Loucy (cell line): Measurements from ENCODE around the gene SCN9A.
"Not testable (repeated sequence)": the region's sequence is repeated elsewhere in the genome, so short reads cannot be mapped to it uniquely, and the experiment has no call there.

ENCODE experiments used
- H2AFZ ChIP-seq: fragments of 200-600 bp; sonication (generic); 2 replicates; pipeline ENCODE4 v1.6.0; 2016; ENCODE audit warnings: antibody characterized with exemption, mild to moderate bottlenecking, low read length, moderate library complexity
- H3F3A ChIP-seq: fragments of 200-600 bp; 2 replicates; pipeline ENCODE4 v1.6.0; 2016; ENCODE audit warnings: antibody characterized with exemption, low read depth, mild to moderate bottlenecking
- H3K27me3 ChIP-seq: fragments of 200-600 bp; sonication (generic); 2 replicates; pipeline ENCODE4 v1.6.1; 2014; ENCODE audit warnings: low read length, mild to moderate bottlenecking; ENCODE audit not compliant: insufficient read depth, poor library complexity, severe bottlenecking
- H3K36me3 ChIP-seq: fragments of 200-600 bp; sonication (generic); 2 replicates; pipeline ENCODE4 v1.6.1; 2016; ENCODE audit warnings: low read length; ENCODE audit not compliant: insufficient read depth
- H3K4me1 ChIP-seq: fragments of 200-600 bp; sonication (generic); 2 replicates; pipeline ENCODE4 v1.5.1; 2014; ENCODE audit warnings: low read length, mild to moderate bottlenecking; ENCODE audit not compliant: insufficient read depth, poor library complexity, severe bottlenecking
- H3K4me2 ChIP-seq: fragments of 200-600 bp; sonication (generic); 2 replicates; pipeline ENCODE4 v1.6.0; 2014; ENCODE audit warnings: antibody characterized with exemption, low read length, low read depth, mild to moderate bottlenecking; ENCODE audit not compliant: poor library complexity, severe bottlenecking
- H3K4me3 ChIP-seq: fragments of 200-600 bp; sonication (generic); 2 replicates; pipeline ENCODE4 v1.5.1; 2014; ENCODE audit warnings: low read length, mild to moderate bottlenecking, mixed read lengths; ENCODE audit not compliant: poor library complexity, severe bottlenecking
- H3K79me2 ChIP-seq: fragments of 200-600 bp; sonication (generic); 2 replicates; pipeline ENCODE4 v1.6.1; 2014; ENCODE audit warnings: low read length; ENCODE audit not compliant: insufficient read depth
- H3K9ac ChIP-seq: fragments of 200-600 bp; sonication (generic); 2 replicates; pipeline ENCODE4 v1.6.0; 2014; ENCODE audit warnings: mild to moderate bottlenecking, low read depth, low read length, moderate library complexity; ENCODE audit not compliant: poor library complexity, severe bottlenecking
- H3K9me2 ChIP-seq: fragments of 200-600 bp; sonication (generic); replicated peaks from 2 replicates; pipeline ENCODE4 v1.6.1; 2016; ENCODE audit warnings: low read depth, low read length, mixed read lengths
- H3K9me3 ChIP-seq: fragments of 200-600 bp; sonication (generic); 2 replicates; pipeline ENCODE4 v1.6.1; 2014; ENCODE audit warnings: mild to moderate bottlenecking, antibody characterized with exemption, low read length, low read depth; ENCODE audit not compliant: insufficient read depth
- H4K20me1 ChIP-seq: fragments of 200-600 bp; sonication (generic); 2 replicates; pipeline ENCODE4 v1.6.0; 2014; ENCODE audit warnings: antibody characterized with exemption, low read length, mild to moderate bottlenecking; ENCODE audit not compliant: insufficient read depth, poor library complexity, severe bottlenecking
- EZH2phosphoT487 ChIP-seq: fragments of 200-600 bp; IDR thresholded peaks from 2 replicates; pipeline ENCODE4 v1.6.1; 2018; ENCODE audit warnings: antibody characterized with exemption, mild to moderate bottlenecking, moderate library complexity, borderline replicate concordance
- TF ChIP-seq, protein P1 (sequence below): fragments of 200-600 bp; sonication (generic); conservative IDR thresholded peaks from 2 replicates; pipeline ENCODE4 v1.5.1; 2014; ENCODE audit warnings: mild to moderate bottlenecking, antibody characterized with exemption, low read length

Gene SCN9A

DNA sequence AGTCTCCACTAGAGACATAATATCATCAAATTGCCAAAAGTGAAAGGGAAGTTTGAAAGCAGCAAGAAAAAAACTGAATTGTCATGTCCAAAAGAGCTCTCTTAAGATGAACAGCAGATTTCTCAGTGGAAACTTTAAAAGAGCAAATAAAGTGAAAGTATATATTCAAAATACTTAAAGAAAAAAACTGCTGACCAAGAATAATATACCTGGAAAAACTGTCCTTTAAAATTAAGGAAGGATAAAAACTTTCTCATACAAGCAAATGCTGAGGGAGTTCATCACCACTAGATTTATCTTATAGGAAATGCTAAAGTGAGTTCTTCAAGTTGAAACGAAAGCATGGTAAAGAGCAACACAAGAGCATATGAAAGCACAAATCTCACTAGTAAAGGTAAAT, 164.7 kb downstream of the SCN9A start:
- H3K4me1 ChIP-seq, result no peaks in the 10 kb centered on the region
- H3K27me3 ChIP-seq, result no peaks in the 10 kb centered on the region
- 0 out of 2 replicates have a peak, but pooled peaks cover 3% of the 10 kb centered on the region for H3K9me3 ChIP-seq
- H3K36me3 ChIP-seq, result no peaks in the 10 kb centered on the region
- H3F3A ChIP-seq, result no peaks in the 10 kb centered on the region
- no peak overlapping the region for H3K4me2 ChIP-seq
- H3K79me2 ChIP-seq, result no peaks in the 10 kb centered on the region
- H3K9ac ChIP-seq, result no peak overlapping the region
- H3K4me3 ChIP-seq, result no peak overlapping the region
- no peaks in the 10 kb centered on the region for H4K20me1 ChIP-seq
- TF ChIP-seq, protein P1, sequence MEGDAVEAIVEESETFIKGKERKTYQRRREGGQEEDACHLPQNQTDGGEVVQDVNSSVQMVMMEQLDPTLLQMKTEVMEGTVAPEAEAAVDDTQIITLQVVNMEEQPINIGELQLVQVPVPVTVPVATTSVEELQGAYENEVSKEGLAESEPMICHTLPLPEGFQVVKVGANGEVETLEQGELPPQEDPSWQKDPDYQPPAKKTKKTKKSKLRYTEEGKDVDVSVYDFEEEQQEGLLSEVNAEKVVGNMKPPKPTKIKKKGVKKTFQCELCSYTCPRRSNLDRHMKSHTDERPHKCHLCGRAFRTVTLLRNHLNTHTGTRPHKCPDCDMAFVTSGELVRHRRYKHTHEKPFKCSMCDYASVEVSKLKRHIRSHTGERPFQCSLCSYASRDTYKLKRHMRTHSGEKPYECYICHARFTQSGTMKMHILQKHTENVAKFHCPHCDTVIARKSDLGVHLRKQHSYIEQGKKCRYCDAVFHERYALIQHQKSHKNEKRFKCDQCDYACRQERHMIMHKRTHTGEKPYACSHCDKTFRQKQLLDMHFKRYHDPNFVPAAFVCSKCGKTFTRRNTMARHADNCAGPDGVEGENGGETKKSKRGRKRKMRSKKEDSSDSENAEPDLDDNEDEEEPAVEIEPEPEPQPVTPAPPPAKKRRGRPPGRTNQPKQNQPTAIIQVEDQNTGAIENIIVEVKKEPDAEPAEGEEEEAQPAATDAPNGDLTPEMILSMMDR, result no peak
- no peak for TF ChIP-seq EZH2phosphoT487
- H3K9me2 ChIP-seq, result no peaks in the 10 kb centered on the region
- H2AFZ ChIP-seq, result no peak overlapping the region

DNA sequence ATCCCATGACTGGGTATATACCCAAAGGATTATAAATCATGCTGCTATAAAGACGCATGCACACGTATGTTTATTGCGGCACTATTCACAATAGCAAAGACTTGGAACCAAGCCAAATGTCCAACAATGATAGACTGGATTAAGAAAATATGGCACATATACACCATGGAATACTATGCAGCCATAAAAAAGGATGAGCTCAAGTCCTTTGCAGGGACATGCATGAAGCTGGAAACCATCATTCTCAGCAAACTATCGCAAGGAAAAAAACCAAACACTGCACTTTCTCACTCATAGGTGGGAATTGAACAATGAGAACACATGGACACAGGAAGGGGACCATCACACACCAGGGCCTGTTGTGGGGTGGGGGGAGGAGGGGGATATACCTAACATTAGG, 165.8 kb downstream of the SCN9A start:
- H3K9me3 ChIP-seq, H3K4me2 ChIP-seq, H3K9me2 ChIP-seq, H2AFZ ChIP-seq, H3K4me3 ChIP-seq, H3K79me2 ChIP-seq, H3F3A ChIP-seq, H3K4me1 ChIP-seq, H3K27me3 ChIP-seq, H3K9ac ChIP-seq, H3K36me3 ChIP-seq, H4K20me1 ChIP-seq: not testable (repeated sequence)

DNA sequence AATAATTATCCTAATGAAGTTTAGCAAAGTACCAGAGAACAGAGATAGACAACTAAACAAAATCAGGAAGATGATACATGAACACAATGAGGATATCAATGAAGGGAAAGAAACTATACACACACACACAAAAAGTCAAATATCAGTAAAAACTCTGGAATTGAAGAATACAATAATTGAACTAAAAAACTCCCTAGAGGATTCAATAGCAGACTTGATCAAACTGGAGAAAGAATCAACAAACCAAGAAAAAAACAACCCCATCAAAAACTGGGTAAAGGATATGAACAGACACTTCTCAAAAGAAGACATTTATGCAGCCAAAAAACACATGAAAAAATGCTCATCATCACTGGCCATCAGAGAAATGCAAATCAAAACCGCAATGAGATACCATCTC, 166.4 kb downstream of the SCN9A start:
- H3K79me2 ChIP-seq, H3K4me3 ChIP-seq, H3K36me3 ChIP-seq, H4K20me1 ChIP-seq, H3K9me3 ChIP-seq, H3K9me2 ChIP-seq, H3K4me1 ChIP-seq, H3K4me2 ChIP-seq, H2AFZ ChIP-seq, H3K27me3 ChIP-seq, H3K9ac ChIP-seq, H3F3A ChIP-seq: not testable (repeated sequence)

DNA sequence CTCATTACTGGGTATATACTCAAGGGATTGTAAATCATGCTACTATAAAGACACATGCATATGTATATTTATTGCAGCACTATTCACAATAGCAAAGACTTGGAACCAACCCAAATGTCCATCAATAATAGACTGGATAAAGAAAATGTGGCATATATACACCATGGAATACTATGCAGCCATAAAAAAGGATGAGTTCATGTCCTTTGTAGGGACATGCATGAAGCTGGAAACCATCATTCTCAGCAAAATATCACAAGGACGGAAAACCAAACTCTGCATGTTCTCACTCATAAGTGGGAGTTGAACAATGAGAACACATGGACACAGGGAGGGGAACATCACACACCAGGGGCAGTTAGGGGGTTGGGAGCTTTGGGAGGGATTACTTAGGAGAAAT, 169.6 kb downstream of the SCN9A start:
- not testable (repeated sequence) for H2AFZ ChIP-seq, H4K20me1 ChIP-seq, H3F3A ChIP-seq, H3K4me2 ChIP-seq, H3K9me3 ChIP-seq, H3K4me3 ChIP-seq, H3K4me1 ChIP-seq, H3K9me2 ChIP-seq, H3K9ac ChIP-seq, H3K79me2 ChIP-seq, H3K27me3 ChIP-seq, H3K36me3 ChIP-seq

DNA sequence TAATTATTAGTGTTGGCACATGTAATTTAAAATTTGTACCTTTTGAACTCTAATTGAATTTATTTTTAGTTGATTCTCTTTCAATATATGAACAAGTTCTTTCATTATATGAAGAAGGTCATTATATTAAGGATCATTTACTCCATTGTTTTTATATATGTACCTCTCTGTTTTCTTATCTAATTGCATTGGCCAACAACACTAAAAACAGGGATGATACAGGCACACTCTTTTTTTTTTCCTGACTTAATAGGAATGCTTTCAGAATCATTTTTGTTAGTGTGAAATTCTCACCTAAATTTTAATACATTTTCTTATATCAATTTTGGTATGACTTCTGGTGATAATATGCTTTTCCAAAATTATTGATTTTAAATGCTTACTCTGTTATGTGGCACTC, 173.0 kb downstream of the SCN9A start:
- H3K4me3 ChIP-seq, result no peak overlapping the region
- no peaks in the 10 kb centered on the region for H3F3A ChIP-seq
- H3K27me3 ChIP-seq, result no peaks in the 10 kb centered on the region
- H3K4me2 ChIP-seq, result no peak overlapping the region
- no peak overlapping the region for H2AFZ ChIP-seq
- H3K9me2 ChIP-seq, result no peaks in the 10 kb centered on the region
- no peaks in the 10 kb centered on the region for H3K4me1 ChIP-seq
- no peaks in the 10 kb centered on the region for H3K79me2 ChIP-seq
- no peaks in the 10 kb centered on the region for H4K20me1 ChIP-seq
- H3K36me3 ChIP-seq, result no peaks in the 10 kb centered on the region
- H3K9me3 ChIP-seq, result no peaks in the 10 kb centered on the region
- no peak overlapping the region for H3K9ac ChIP-seq
- TF ChIP-seq, protein P1, result no peak
